ENCODE measurements around the gene SREBF1. TPM values are rescaled to one million over a fixed set of nuclear protein-coding genes. Genes with fewer than 3 reads are reported as not detected.

The SREBF1 gene
- total and polyA plus RNA-seq, 10 of the 15 experiments (the other 5 are each of a cell fraction or from before 2014, with no cell fraction given), result 1.4 to 84.6 (median 20.4) TPM

DNA sequence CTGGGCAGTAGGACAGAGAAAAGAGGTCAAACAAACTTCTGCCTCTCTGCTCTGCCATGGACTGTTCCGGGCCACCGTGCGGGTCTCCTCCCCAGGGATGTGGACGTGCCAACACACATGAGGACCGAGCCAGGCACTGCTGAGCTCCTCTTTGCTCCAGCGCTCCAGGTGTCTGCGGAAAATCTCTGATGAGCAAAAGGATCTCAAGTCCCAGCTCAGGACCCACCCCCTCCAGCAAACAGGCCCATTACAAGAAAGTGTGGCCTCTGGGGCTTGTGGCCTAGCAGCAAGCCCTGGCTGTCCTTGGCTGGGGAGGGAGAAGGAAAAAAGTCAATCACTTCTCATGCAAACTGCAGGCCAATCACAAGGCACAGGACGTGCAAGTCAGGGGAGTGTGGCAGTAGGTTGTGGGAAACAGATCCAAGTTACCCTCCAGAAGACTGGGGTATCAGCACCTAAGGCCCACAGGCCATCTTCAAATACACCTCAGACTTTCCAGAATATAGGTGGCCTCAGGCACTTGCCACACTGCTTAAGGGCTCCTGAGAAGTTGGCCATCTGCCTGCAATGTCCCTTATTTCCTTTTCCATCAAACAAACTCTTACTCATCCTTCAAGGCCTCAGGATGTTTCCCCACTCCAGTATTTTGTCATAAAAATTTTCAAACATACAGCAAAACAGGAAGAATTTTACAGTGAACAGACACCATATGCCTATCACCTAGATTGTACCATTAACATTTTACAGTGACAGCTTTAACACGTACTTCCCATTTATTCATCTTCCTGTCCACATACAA, 36.0 kb upstream of the SREBF1 start:
- in situ Hi-C loops (cut with MboI), result no loop called here
- ATAC-seq, result no peak
- intact Hi-C loops (cut with micrococcal nuclease; ENCODE audit: unreplicated experiment), result no loop called here
- no TSS peak for BruUV-seq (replicated peaks)
- SMC1A ChIA-PET (ENCODE audit: uncharacterized antibody, unreplicated experiment), result no interaction called here
- FAIRE-seq, result no peak
- Histone ChIP-seq H3K4me2 (ENCODE audit: control insufficient read depth, insufficient read depth) (no peak overlapping the region), H3K9ac (ENCODE audit: control insufficient read depth, insufficient read depth, low read length) (no peak overlapping the region), H3K36me3 (ENCODE audit: control insufficient read depth in 2 of 2, insufficient read depth in 2 of 2, low read length in 1 of 2) (peaks cover 0 to 3% of the 10 kb centered on the region in 2 experiments; a peak in 2 of 4 replicates), H3K27me3 (replicated peaks in 1 of 2; ENCODE audit: control insufficient read depth in 2 of 2, insufficient read depth in 2 of 2, low read length in 1 of 2) (no peaks in the 10 kb centered on the region), H4K20me1 (ENCODE audit: control insufficient read depth, insufficient read depth) (no peaks in the 10 kb centered on the region), H3K9me3 (replicated peaks; ENCODE audit: control insufficient read depth, insufficient read depth, low read length) (no peaks in the 10 kb centered on the region), H2AFZ (ENCODE audit: control insufficient read depth, low read depth, low read length) (no peak overlapping the region), H3K4me1 (ENCODE audit: control insufficient read depth, insufficient read depth, low read length) (no peaks in the 10 kb centered on the region), H3K79me2 (ENCODE audit: control insufficient read depth, insufficient read depth, low read length) (no peaks in the 10 kb centered on the region), H3K4me3 (no peak overlapping the region), H3K27ac (ENCODE audit: control insufficient read depth, insufficient read depth) (no peak overlapping the region)
- RAD21 ChIA-PET (ENCODE audit: unreplicated experiment), result no interaction called here
- DNase-seq (ENCODE audit: low read depth, low spot score), result no peak
- TF ChIP-seq, protein P1, sequence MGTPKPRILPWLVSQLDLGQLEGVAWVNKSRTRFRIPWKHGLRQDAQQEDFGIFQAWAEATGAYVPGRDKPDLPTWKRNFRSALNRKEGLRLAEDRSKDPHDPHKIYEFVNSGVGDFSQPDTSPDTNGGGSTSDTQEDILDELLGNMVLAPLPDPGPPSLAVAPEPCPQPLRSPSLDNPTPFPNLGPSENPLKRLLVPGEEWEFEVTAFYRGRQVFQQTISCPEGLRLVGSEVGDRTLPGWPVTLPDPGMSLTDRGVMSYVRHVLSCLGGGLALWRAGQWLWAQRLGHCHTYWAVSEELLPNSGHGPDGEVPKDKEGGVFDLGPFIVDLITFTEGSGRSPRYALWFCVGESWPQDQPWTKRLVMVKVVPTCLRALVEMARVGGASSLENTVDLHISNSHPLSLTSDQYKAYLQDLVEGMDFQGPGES (IDR thresholded peaks at IDR 0.05), result no peak
- POLR2A ChIA-PET, result no interaction called here
- 82% methylated on average over 9 of the region's 9 CpGs for WGBS (ENCODE audit: insufficient coverage, insufficient replicate concordance, low lambda C conversion rate, missing lambda C conversion rate)
- CTCF ChIA-PET, result interaction anchor here (0.5 kb wide), 1 partner anchor 97 kb away, joined by 3 read pairs; no protein-coding TSS in a partner anchor

DNA sequence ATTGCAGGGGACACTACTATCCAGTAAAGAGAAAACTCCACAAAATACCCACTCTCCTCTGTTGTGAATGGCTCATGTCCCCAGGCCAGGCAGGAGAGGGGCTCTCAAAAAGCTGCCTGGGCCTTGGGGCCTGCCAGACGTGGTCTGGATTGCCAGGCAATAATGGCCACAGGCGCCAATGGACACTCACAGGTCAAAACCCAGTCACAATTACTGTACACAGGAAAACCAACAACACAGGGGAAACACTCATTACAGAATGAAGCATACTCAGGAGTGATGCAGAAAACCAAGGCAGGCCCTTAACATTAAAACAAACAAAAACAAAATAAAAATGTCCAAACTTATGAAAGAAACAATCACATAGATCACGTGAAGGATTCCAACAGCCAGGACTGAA, 35.1 kb upstream of the SREBF1 start:
- H3K9ac ChIP-seq (ENCODE audit: control insufficient read depth, insufficient read depth, low read length), result no peak overlapping the region
- no peaks in the 10 kb centered on the region for H3K27me3 ChIP-seq (replicated peaks in 1 of 2; ENCODE audit: control insufficient read depth in 2 of 2, insufficient read depth in 2 of 2, low read length in 1 of 2)
- H3K4me3 ChIP-seq, result no peak overlapping the region
- RAD21 ChIA-PET (ENCODE audit: unreplicated experiment), result no interaction called here
- ATAC-seq (no peak), DNase-seq (ENCODE audit: low read depth, low spot score) (no peak), FAIRE-seq (no peak)
- 42% methylated on average over 3 of the region's 3 CpGs for WGBS (ENCODE audit: insufficient coverage, insufficient replicate concordance, low lambda C conversion rate, missing lambda C conversion rate)
- intact Hi-C loops (cut with micrococcal nuclease; ENCODE audit: unreplicated experiment), result no loop called here
- SMC1A ChIA-PET (ENCODE audit: uncharacterized antibody, unreplicated experiment), result no interaction called here
- POLR2A ChIA-PET, result no interaction called here
- H3K79me2 ChIP-seq (ENCODE audit: control insufficient read depth, insufficient read depth, low read length), result no peaks in the 10 kb centered on the region
- H3K4me1 ChIP-seq (ENCODE audit: control insufficient read depth, insufficient read depth, low read length), result no peaks in the 10 kb centered on the region
- H4K20me1 ChIP-seq (ENCODE audit: control insufficient read depth, insufficient read depth), result no peaks in the 10 kb centered on the region
- CTCF ChIA-PET, result interaction anchor here (0.5 kb wide), 1 partner anchor 98 kb away, joined by 3 read pairs; no protein-coding TSS in a partner anchor
- H3K27ac ChIP-seq (ENCODE audit: control insufficient read depth, insufficient read depth), result no peak overlapping the region
- H3K4me2 ChIP-seq (ENCODE audit: control insufficient read depth, insufficient read depth), result no peak overlapping the region
- BruUV-seq (replicated peaks), result no TSS peak
- peaks cover 0 to 1% of the 10 kb centered on the region in 2 experiments; a peak in 1 of 4 replicates for H3K36me3 ChIP-seq (ENCODE audit: control insufficient read depth in 2 of 2, insufficient read depth in 2 of 2, low read length in 1 of 2)
- no peak overlapping the region for H2AFZ ChIP-seq (ENCODE audit: control insufficient read depth, low read depth, low read length)
- no peaks in the 10 kb centered on the region for H3K9me3 ChIP-seq (replicated peaks; ENCODE audit: control insufficient read depth, insufficient read depth, low read length)
- in situ Hi-C loops (cut with MboI), result no loop called here
- TF ChIP-seq NFYA (IDR thresholded peaks at IDR 0.05; ENCODE audit: borderline replicate concordance, low read depth, low read length) (no peak), PAX5 (IDR thresholded peaks at IDR 0.05; ENCODE audit: borderline replicate concordance, low read depth, low read length) (no peak), LARP7 (IDR thresholded peaks at IDR 0.05) (no peak), RBBP5 (conservative IDR thresholded peaks at IDR 0.05) (no peak), SMARCA5 (IDR thresholded peaks at IDR 0.05) (no peak), RAD51 (IDR thresholded peaks at IDR 0.05) (no peak), SREBF1 (IDR thresholded peaks at IDR 0.05; ENCODE audit: low read length) (no peak), FOS (IDR thresholded peaks at IDR 0.05; ENCODE audit: borderline replicate concordance, extremely low read depth, insufficient read length) (no peak)
- TF ChIP-seq, protein P2, sequence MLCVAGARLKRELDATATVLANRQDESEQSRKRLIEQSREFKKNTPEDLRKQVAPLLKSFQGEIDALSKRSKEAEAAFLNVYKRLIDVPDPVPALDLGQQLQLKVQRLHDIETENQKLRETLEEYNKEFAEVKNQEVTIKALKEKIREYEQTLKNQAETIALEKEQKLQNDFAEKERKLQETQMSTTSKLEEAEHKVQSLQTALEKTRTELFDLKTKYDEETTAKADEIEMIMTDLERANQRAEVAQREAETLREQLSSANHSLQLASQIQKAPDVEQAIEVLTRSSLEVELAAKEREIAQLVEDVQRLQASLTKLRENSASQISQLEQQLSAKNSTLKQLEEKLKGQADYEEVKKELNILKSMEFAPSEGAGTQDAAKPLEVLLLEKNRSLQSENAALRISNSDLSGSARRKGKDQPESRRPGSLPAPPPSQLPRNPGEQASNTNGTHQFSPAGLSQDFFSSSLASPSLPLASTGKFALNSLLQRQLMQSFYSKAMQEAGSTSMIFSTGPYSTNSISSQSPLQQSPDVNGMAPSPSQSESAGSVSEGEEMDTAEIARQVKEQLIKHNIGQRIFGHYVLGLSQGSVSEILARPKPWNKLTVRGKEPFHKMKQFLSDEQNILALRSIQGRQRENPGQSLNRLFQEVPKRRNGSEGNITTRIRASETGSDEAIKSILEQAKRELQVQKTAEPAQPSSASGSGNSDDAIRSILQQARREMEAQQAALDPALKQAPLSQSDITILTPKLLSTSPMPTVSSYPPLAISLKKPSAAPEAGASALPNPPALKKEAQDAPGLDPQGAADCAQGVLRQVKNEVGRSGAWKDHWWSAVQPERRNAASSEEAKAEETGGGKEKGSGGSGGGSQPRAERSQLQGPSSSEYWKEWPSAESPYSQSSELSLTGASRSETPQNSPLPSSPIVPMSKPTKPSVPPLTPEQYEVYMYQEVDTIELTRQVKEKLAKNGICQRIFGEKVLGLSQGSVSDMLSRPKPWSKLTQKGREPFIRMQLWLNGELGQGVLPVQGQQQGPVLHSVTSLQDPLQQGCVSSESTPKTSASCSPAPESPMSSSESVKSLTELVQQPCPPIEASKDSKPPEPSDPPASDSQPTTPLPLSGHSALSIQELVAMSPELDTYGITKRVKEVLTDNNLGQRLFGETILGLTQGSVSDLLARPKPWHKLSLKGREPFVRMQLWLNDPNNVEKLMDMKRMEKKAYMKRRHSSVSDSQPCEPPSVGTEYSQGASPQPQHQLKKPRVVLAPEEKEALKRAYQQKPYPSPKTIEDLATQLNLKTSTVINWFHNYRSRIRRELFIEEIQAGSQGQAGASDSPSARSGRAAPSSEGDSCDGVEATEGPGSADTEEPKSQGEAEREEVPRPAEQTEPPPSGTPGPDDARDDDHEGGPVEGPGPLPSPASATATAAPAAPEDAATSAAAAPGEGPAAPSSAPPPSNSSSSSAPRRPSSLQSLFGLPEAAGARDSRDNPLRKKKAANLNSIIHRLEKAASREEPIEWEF (IDR thresholded peaks at IDR 0.05; ENCODE audit: insufficient replicate concordance, low read depth, low read length), result no peak

Measured in GM12878 (cell line).